UCSD-AML1 (cell line): ENCODE measurements around the gene EXOSC1.
"Not testable (repeated sequence)": the region's sequence is repeated elsewhere in the genome, so short reads cannot be mapped to it uniquely, and the experiment has no call there.

Experiments used
- DNase-seq: peaks from one replicate; lab custom pipeline; 2025; ENCODE audit not compliant: unreplicated experiment; lab: John Stamatoyannopoulos, UW

Gene EXOSC1

GRCh38 chr10:97411406-97411805, 34.4 kb downstream of the EXOSC1 start:
- no peak for DNase-seq

- no peak for DNase-seq
Observed at GRCh38 chr10:97408496-97408992, 37.3 kb downstream of the EXOSC1 start.

GRCh38 chr10:97407952-97408248, 37.9 kb downstream of the EXOSC1 start:
- DNase-seq: no peak

- peak; percentile 76 for DNase-seq
Observed at GRCh38 chr10:97407211-97407951, 38.4 kb downstream of the EXOSC1 start.

DNA sequence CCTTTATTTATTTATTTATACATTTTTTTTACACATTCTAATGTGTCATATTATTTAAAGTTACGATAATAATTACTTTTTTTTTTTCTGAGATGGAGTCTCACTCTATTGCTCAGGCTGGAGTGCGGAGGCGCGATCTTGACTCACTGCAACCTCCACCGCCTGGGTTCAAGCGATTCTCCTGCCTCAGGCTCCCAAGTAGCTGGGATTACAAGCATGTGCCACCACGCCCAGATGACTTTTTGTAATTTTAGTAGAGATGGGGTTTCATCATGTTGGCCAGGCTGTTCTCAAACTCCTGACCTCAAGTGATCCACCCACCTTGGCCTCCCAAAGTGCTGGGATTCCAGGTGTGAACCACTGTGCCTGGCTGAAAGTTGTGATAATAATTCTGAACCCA, 39.3 kb downstream of the EXOSC1 start:
- DNase-seq: not testable (repeated sequence)

GRCh38 chr10:97406064-97406463, 39.7 kb downstream of the EXOSC1 start:
- DNase-seq: peak; percentile 71

- no peak for DNase-seq
Observed at GRCh38 chr10:97404044-97404443, 41.8 kb downstream of the EXOSC1 start.

- no peak for DNase-seq
Observed at GRCh38 chr10:97401455-97401919, 44.3 kb downstream of the EXOSC1 start.

DNA sequence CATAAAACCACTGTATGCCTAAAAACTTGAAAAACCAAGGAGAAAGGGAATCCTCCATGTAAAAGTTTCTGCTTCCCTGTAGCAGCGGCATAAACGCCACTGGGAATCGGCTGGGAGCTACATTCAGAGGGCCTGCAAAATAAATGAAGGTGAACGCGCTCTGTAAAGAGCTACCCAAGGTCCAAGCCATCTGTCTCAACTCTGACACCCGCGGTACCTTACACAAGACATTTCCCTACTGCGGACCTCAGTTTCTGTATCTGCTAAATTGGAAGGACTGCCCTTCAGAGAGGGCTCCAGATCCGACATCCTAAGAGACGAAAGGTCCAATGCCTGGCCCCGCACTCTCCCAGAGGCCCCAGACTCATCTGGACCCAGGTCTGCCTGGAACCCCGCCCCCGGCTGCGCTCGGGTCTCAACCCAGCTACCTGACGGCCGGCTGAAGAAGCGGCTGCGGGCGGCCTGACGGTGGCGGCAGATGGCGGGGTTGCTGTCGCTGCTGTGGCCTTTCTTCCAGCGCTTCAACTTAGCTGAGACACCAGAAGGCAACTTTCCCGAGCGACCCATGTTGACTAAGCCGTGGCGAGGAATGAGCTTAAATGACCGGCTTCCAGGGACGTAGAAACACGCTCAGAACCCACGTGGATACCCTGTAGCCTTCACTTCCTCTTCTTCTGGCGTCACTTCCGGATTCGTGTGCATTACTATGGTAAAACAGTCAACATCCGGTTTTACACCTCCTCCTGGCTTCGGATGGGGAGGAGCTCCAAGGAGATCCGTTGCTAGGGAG, 44.9 kb downstream of the EXOSC1 start, which contains the start of gene RRP12:
RRP12 (minus strand) TSS at position 676 of the 790 bp plus-strand sequence; CDS start at position 567, 109 bp downstream.
- peak; percentile 76 for DNase-seq

- peak; percentile 56 for DNase-seq
Observed at GRCh38 chr10:97399843-97400545, 45.8 kb downstream of the EXOSC1 start.

DNA sequence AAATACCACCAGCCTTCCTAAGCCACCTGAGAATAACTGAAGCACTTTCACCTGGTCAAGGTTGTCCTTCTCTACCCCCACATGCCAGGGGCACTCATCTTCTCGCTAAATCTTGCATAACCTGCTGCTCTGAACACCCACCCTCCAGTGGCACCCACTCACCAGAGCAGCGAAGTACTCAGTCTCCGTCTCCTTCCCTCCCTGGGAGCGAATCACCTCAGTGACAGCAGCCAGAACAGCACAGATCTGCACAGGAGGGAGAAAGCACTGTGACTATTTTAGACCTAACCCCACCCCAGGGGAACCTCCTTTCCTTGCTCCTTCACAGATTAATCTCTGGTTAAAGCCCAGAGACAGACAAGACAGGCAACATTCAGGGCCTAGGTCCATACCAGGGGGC, 49.8 kb downstream of the EXOSC1 start:
- DNase-seq: no peak

DNA sequence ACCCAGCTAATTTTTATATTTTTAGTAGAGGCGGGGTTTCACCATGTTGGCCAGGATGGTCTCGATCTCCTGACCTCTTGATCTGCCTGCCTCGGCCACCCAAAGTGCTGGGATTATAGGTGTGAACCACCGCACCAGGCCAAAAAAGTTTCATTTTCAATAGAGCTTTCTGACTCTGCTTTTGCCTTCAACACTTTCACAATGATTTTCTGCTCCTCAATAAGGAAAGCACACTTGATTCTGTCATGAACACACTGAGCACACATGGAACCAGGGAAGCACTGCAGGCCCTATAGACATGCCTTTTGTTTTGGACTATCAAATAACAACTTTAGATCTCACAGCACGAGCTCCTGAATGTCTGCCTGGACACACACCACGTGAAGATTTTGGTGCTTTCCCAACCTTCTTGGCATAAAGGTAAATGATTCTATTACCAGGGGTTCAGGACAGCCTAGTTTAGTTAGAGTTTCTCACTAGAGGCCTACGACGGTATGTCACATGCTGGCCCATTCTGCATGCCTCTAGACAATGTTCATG, 52.7 kb downstream of the EXOSC1 start:
- DNase-seq: no peak

DNA sequence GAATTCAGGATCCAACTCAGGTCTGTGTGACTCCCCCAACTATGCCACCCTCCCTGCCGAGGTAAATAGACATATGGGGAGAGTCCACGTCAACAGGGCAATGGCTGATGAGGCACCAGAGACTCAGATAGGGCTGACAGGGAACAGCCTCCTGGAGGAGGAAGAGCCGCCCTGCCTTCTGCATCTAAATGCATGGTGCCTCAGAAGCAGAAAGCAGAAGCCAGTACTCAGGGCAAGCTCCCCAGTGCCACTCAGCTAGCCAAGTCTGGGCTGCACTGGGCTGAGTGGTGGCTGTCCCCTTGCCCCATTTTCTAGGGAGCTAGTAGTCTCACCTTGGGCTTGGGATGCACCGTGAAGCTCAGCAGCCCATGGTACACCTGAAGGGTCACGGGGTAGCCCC, 55.7 kb downstream of the EXOSC1 start:
- no peak for DNase-seq

DNA sequence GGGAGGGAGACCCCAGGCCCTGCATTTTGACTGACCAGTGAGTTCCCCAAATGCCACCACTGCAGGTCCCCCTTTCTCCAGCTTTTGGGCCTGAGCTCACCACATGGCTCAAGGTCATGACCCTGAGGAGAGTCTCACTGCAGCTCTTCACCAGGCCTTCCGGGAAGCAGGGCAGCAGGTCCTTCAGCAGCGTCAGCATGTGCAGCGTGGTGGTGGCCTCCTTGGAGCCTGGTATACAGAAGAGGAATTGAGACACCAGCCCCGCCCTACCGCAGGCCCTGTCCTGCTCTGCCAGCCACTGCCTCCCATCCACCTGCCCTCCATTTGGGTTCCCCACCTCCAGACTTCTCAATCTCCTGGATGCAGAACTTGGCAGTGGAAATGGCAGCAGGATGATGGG, 57.7 kb downstream of the EXOSC1 start:
- DNase-seq: no peak
